Liver (tissue), 3 donors: ENCODE measurements around the gene GSK3A.

Source experiments
- GABPA ChIP-seq, 2 donors: IDR thresholded peaks in 1 of 2; conservative IDR thresholded peaks in 1 of 2; 2 replicates each; pipeline ENCODE4 v1.6.1; 2016; ENCODE audit warnings: antibody characterized with exemption in 2 of 2, mild to moderate bottlenecking in 1 of 2, moderate library complexity in 1 of 2
- JUND ChIP-seq, 2 donors: IDR thresholded peaks; 2 replicates each; pipeline ENCODE4 v1.6.1; 2016; ENCODE audit warnings: antibody characterized with exemption in 2 of 2
- RAD21 ChIP-seq, 2 donors: IDR thresholded peaks; 2 replicates each; pipeline ENCODE4 v1.6.1; 2016; ENCODE audit warnings: antibody characterized with exemption in 2 of 2, mild to moderate bottlenecking in 2 of 2
- RXRA ChIP-seq, 2 donors: IDR thresholded peaks; 2 replicates each; pipeline ENCODE4 v1.6.1; 2017 to 2018; ENCODE audit warnings: antibody characterized with exemption in 2 of 2, mild to moderate bottlenecking in 1 of 2
- SP1 ChIP-seq: IDR thresholded peaks from 2 replicates; pipeline ENCODE4 v1.6.1; 2018; ENCODE audit warnings: antibody characterized with exemption, mild to moderate bottlenecking
- TAF1 ChIP-seq: conservative IDR thresholded peaks from 2 replicates; pipeline ENCODE4 v1.6.1; 2016; ENCODE audit warnings: antibody characterized with exemption, mild to moderate bottlenecking
- YY1 ChIP-seq: IDR thresholded peaks from 2 replicates; pipeline ENCODE4 v1.6.1; 2016; ENCODE audit warnings: antibody characterized with exemption, mild to moderate bottlenecking
- TF ChIP-seq, protein P1 (sequence below): IDR thresholded peaks from 2 replicates; pipeline ENCODE4 v1.6.1; 2016; ENCODE audit warnings: antibody characterized with exemption, mild to moderate bottlenecking
- TF ChIP-seq, protein P2 (sequence below): fragments of 150-350 bp; IDR thresholded peaks from 2 replicates; pipeline ENCODE4 v1.5.1; 2017; ENCODE audit warnings: improper control_type of control experiment, low read depth, low read length; ENCODE audit not compliant: missing input control
- TF ChIP-seq, protein P3 (sequence below): IDR thresholded peaks from 2 replicates; pipeline ENCODE4 v1.6.1; 2016; ENCODE audit warnings: antibody characterized with exemption
- donor health status: healthy.
- donor health status: healthy.

DNA sequence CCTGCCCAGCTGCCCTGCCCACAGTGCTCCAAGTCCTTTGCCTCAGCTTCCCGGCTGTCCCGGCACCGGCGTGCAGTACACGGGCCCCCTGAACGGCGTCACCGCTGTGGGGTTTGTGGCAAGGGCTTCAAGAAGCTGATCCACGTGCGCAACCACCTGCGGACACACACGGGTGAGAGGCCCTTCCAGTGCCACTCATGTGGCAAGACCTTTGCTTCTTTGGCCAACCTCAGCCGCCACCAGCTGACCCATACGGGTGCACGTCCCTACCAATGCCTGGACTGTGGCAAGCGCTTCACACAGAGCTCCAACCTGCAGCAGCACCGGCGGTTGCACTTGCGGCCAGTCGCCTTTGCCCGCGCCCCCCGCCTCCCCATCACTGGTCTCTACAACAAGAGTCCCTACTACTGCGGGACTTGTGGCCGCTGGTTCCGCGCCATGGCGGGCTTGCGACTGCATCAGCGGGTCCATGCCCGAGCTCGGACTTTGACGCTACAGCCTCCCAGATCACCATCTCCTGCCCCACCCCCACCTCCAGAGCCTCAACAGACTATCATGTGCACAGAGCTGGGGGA is 16.6 kb downstream of the GSK3A start:
- TF ChIP-seq, protein P1, sequence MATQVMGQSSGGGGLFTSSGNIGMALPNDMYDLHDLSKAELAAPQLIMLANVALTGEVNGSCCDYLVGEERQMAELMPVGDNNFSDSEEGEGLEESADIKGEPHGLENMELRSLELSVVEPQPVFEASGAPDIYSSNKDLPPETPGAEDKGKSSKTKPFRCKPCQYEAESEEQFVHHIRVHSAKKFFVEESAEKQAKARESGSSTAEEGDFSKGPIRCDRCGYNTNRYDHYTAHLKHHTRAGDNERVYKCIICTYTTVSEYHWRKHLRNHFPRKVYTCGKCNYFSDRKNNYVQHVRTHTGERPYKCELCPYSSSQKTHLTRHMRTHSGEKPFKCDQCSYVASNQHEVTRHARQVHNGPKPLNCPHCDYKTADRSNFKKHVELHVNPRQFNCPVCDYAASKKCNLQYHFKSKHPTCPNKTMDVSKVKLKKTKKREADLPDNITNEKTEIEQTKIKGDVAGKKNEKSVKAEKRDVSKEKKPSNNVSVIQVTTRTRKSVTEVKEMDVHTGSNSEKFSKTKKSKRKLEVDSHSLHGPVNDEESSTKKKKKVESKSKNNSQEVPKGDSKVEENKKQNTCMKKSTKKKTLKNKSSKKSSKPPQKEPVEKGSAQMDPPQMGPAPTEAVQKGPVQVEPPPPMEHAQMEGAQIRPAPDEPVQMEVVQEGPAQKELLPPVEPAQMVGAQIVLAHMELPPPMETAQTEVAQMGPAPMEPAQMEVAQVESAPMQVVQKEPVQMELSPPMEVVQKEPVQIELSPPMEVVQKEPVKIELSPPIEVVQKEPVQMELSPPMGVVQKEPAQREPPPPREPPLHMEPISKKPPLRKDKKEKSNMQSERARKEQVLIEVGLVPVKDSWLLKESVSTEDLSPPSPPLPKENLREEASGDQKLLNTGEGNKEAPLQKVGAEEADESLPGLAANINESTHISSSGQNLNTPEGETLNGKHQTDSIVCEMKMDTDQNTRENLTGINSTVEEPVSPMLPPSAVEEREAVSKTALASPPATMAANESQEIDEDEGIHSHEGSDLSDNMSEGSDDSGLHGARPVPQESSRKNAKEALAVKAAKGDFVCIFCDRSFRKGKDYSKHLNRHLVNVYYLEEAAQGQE: no peak
- TF ChIP-seq, protein P2, sequence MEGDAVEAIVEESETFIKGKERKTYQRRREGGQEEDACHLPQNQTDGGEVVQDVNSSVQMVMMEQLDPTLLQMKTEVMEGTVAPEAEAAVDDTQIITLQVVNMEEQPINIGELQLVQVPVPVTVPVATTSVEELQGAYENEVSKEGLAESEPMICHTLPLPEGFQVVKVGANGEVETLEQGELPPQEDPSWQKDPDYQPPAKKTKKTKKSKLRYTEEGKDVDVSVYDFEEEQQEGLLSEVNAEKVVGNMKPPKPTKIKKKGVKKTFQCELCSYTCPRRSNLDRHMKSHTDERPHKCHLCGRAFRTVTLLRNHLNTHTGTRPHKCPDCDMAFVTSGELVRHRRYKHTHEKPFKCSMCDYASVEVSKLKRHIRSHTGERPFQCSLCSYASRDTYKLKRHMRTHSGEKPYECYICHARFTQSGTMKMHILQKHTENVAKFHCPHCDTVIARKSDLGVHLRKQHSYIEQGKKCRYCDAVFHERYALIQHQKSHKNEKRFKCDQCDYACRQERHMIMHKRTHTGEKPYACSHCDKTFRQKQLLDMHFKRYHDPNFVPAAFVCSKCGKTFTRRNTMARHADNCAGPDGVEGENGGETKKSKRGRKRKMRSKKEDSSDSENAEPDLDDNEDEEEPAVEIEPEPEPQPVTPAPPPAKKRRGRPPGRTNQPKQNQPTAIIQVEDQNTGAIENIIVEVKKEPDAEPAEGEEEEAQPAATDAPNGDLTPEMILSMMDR: no peak
- TF ChIP-seq JUND (IDR thresholded peaks at IDR 0.05) (no peak), GABPA (IDR thresholded peaks at IDR 0.05 in 1 of 2, conservative IDR thresholded peaks at IDR 0.05 in 1 of 2) (no peak), RAD21 (IDR thresholded peaks at IDR 0.05) (no peak), RXRA (IDR thresholded peaks at IDR 0.05) (no peak), TAF1 (no peak), SP1 (no peak), YY1 (no peak)
- TF ChIP-seq, protein P3, sequence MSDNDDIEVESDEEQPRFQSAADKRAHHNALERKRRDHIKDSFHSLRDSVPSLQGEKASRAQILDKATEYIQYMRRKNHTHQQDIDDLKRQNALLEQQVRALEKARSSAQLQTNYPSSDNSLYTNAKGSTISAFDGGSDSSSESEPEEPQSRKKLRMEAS: no peak
